ENCODE results near the gene PI16.
"Not testable (repeated sequence)": the region's sequence is repeated elsewhere in the genome, so short reads cannot be mapped to it uniquely, and the experiment has no call there.

GRCh38 chr6:36949076-36949475 is 5.5 kb upstream of the PI16 start:
- not testable (repeated sequence) for TF ChIP-seq CEBPB (IDR thresholded peaks at IDR 0.05); MAX (IDR thresholded peaks at IDR 0.05); YY1 (IDR thresholded peaks at IDR 0.05; ENCODE audit: low read depth); EP300 (IDR thresholded peaks at IDR 0.05; ENCODE audit: borderline replicate concordance); CREB1 (IDR thresholded peaks at IDR 0.05; ENCODE audit: low read depth); RAD21 (IDR thresholded peaks at IDR 0.05; ENCODE audit: low read depth); TAF1 (IDR thresholded peaks at IDR 0.05; ENCODE audit: low read depth); ZBTB7A (IDR thresholded peaks at IDR 0.05; ENCODE audit: low read depth); FOXM1 (IDR thresholded peaks at IDR 0.05; ENCODE audit: borderline replicate concordance, low read depth); EGR1 (IDR thresholded peaks at IDR 0.05); TCF12 (IDR thresholded peaks at IDR 0.05; ENCODE audit: low read depth); REST (IDR thresholded peaks at IDR 0.05; ENCODE audit: low read depth)
- peak; percentile 17; the same call in 1 of the 2 replicates for TF ChIP-seq TEAD4 (IDR thresholded peaks at IDR 0.05)
- peak; percentile 18; the same call in 1 of the 2 replicates for TF ChIP-seq NFIC (IDR thresholded peaks at IDR 0.05)
